GM18909 (cell line): ENCODE data around the gene DCDC2.
A peak's percentile ranks its signal among the peaks of the same experiment; 100 is the strongest.
"Not testable (repeated sequence)": the region's sequence is repeated elsewhere in the genome, so short reads cannot be mapped to it uniquely, and the experiment has no call there.

ENCODE experiments used
- ATAC-seq: cut with Tn5 transposase; IDR thresholded peaks from one replicate; pipeline ENCODE4 v1.9.1; 2021; ENCODE audit warnings: mild to moderate bottlenecking; ENCODE audit not compliant: unreplicated experiment, poor library complexity

Gene DCDC2

DNA sequence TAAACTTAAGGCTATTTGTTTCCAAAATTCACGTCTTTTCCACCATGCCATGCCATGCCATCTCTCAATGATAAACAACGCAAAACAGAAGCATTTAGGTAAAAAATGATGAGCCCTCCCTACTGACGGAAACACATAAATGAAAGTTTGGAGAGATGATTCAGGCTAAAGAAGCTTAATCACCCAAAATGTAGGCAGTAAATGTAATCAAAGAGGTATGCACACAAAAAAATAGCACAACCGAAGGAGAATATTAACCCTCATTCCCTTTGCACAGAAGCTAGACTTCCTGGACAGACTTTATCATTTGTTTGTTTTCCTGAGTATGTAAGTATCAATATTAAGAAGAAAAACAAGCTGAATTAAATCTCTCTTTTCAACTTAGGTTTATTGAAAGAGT is 28.8 kb downstream of the DCDC2 start:
- ATAC-seq: no peak

DNA sequence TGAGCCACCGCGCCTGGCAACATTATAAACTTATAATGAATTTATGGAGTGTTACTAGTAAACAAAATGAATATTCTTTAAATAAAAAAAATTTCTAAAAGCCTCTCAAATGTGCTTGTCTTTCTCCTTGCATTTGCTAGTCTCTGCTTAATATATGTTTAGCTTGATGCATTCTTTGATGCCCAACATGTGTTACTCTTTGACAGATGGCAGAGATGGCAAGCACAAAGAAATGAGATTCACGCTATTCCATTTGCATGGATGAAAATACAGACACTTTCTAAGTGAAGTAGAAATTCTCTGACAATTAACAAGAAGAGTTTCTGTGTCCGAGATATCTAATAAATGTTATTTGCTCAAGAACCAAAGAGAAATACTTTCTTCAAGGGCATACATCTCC is 30.1 kb downstream of the DCDC2 start:
- no peak for ATAC-seq

DNA sequence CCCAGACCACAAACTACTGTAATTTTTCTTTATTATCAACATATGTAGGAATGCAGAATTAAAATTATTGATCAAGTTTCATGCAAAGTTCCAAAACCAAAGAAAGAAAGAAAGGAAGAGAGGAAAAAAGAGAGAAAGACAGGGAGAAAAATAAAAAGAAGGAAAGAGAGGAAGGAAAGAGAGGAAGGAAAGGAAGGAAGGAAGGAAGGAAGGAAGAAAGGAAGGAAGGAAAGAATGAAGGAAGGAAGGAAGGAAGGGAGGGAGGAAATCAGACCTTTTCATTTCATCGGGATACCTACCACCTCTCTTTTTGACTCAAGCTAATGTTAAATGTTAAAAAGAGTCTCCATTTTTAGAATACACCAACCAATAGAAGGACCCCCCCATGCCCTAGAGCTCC is 31.9 kb downstream of the DCDC2 start:
- ATAC-seq: no peak

GRCh38 chr6:24324617-24325016 is 33.2 kb downstream of the DCDC2 start:
- no peak for ATAC-seq

DNA sequence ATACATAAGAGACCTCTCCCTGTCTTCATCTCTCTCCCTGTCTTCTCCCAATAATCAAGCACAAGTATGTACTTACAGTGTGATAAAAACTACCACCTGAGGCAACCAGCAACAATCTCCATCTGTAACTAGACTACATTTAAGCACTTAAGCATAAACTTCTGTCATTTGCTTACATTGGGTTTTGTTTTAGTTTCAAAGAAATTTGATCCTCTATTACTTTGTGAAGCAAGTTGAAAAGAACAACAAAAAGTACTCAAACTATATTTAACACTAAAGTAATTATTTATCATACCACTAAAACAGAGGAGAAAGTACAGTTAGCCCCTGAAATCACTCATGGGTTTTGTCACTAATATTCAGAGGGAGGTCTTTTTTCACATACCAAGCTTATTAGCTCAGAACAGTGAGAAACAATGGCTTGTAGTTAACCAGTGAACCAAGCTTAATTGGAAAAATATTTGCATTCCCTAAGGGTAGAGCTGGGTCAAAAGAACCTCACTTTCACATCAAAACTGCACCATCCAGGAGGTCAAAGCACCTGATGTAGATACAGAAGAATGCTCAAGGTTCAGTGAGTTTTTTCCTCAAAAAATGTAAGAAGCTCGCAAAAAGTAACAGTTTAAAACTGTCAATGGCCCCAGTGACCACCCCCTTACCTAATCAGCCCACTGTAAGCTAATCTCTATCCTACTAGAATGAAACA is 34.1 kb downstream of the DCDC2 start:
- no peak for ATAC-seq

DNA sequence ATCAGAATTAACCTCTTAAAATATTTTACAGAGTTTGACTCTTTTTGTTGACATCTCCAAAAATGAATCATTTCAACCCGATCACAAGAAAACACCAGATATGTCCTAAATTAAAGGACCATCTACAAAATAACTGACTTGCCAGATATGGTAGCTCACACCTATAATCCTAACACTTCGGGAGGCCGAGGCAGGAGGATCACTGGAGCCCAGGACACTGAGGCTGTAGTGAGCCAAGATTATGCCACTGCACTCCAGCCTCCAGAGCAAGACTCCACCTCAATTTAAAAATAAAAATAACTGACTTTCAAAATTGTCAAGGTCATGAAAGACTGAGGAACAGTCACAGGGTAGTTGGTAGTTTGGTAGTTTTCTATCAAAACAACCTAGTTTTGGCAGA is 34.9 kb downstream of the DCDC2 start:
- no peak for ATAC-seq

GRCh38 chr6:24322446-24322845 is 35.4 kb downstream of the DCDC2 start:
- not testable (repeated sequence) for ATAC-seq

DNA sequence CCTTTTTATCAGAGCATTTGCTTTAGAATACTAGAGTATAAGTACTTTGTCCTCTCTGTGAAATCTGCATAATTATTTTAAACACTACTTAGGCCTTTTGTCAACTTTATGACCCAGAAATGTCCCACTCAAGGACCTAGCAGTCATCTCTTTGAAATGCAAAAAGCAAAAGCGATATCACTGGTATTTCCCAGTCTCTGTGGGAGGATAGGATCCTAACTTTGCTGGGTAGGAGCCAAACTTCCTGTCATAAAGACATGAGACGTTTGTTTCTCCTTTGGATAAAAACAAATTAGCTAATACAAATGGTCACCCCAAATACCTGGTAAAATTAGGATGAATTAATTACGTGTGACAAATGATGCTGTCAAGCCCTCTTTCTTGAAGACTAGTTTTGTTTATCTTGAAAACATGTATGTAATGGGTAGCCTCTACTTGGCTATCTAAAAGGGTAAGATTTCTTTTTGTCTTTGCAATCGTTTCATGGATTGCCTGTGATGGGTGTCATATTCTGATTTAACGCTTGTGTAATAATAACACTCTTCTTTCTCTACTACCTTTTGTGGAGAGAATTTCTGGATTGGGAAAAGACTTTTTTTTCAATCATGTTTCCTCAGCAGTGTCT is 36.2 kb downstream of the DCDC2 start:
- no peak for ATAC-seq

GRCh38 chr6:24313251-24314141 is 44.4 kb downstream of the DCDC2 start:
- no peak for ATAC-seq

DNA sequence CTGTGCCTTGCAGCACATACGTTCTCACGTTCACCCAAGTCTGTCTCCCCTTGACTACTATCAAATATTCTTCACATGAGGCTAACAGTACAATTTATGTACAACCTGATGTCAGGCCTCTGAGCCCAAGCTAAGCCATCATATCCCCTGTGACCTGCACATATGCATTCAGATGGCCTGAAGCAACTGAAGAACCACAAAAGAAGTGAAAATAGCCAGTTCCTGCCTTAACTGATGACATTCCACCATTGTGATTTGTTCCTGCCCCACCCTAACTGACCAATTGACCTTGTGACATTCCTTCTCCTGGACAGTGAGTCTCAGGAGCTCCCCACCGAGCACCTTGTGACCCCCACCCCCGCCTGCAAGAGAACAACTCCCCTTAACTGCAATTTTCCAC is 46.1 kb downstream of the DCDC2 start:
- ATAC-seq: not testable (repeated sequence)

GRCh38 chr6:24307881-24308280 is 50.0 kb downstream of the DCDC2 start:
- ATAC-seq: no peak

DNA sequence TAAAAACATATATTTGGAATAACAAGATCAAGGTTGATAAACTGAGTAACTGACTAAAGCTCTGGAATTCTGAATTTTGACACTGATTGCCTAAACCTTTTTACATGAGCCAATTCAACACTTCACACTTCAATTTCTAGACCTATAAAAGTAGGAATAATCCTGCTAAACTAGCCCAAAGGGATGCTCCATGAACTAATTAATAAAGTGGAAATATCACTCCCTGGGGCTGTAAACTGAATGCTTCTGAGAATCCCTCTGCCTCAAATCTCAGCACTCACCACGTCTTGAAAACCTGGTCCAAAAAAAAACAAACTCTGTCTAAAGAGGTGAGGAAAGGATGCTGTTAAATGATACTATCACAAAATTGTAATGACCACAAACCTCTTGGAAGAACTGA is 50.9 kb downstream of the DCDC2 start:
- ATAC-seq: no peak

GRCh38 chr6:24306038-24306437 is 51.8 kb downstream of the DCDC2 start:
- no peak for ATAC-seq

DNA sequence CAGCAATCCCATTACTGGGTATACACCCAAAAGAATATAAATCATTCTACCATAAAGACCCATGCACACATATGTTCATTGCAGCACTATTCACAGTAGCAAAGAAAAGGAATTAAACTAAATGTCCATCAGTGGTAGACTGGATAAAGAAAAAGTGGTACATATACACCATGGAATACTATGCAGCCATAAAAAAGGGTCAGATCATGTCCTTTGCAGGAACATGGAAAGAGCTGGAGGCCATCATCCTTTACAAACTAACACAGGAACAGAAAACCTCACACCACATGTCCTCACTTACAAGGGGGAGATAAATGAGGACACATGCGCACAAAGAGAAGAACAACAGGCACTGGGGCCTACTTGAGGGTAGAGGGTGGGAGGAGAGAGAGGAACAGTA is 60.9 kb downstream of the DCDC2 start:
- no peak for ATAC-seq

DNA sequence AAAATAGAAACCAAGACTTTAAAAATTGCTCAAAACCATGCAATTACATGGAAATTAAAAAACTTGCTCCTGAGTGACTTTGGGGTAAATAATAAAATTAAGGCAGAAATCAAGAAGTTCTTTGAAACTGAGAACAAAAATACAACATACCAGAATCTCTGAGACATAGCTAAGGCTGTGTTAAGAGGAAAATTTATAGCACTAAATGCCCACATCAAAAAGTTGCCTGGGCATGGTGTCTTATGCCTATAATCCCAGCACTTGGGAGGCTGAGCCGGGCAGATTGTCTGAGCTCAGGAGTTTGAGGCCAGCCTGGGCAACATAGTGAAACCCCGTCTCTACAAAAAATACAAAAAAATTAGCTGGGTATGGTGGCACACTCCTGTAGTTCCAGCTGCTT is 64.0 kb downstream of the DCDC2 start:
- ATAC-seq: not testable (repeated sequence)

DNA sequence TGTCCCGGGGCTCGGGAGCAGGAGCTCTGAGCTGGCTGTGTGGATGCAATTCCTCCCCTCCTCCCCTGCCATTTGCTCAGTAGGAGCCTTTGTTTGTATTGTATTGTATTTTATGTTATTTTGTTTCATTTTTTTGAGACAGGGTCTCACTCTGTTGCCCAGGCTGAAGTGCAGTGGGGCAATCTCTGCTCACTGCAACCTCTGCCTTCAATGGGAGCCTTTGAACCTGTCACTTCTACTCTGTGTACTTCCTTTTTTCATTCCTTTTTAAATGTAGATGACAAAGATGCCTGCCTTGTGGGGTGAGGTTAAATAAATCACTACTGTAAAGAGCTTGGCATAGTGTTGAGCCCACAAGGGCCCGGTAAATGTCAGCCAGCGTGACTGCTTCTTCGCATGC is 70.6 kb downstream of the DCDC2 start:
- no peak for ATAC-seq

- peak; percentile 21 for ATAC-seq
Observed at GRCh38 chr6:24284006-24284405, 73.9 kb downstream of the DCDC2 start.

DNA sequence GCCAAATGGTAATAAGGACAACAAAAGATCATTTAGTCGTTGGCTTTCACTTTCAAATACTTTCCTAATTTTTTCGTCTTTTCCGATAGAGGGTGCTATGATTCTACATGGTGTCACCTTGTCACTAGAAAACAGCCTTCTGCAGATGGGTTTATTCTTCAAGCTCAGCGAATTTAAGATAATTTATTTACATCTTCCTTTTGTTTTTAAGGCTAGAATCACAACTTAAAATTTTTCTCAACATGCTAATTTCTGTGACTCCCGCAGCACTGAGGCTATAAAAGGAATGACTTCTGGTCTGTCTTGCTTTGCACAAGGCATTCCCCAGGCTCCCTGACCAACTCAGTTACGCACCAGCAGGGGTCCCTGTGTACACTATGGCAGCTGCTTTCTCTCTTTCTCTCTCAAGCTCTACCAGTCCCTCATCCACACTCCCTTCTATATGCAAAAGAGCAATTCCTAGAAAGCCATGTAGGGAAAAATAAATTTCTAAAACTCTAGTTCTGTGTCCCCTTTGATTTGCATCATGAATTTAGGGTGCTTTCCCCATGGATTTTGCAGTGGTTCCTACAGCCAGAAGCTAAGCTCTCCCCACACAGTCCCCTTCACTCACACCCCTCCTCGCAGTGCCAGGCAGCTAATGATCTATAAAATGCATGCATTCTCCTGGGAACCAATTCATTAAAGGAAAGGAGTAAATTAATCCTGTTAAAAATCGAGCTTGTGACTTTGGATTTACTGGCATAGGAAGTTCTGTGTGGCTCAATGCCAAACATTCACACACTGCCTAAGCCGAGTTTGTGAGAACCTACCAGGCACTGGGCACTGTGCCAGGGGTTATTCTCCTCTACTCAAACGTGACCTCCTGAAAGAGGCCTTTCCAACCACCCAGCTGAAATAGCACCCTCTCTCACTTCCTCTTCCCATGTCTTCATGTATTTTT is 74.5 kb downstream of the DCDC2 start:
- ATAC-seq: peak; percentile 89

- no peak for ATAC-seq
Observed at GRCh38 chr6:24274441-24275083, 83.3 kb downstream of the DCDC2 start.
